Muscle of arm (tissue), 12 donors: ENCODE data around the gene KRTAP9-7. TPM values are rescaled to one million over a fixed set of nuclear protein-coding genes. Genes with fewer than 3 reads are reported as not detected.

Experiments
- DNase-seq: peaks from one replicate; pipeline ENCODE4 v3.0.0-alpha.2; 2013
- polyA plus RNA-seq, 12 donors: library from polyadenylated mRNA; unstranded; fragments of 120-200 nt; gene quantifications; one replicate each; pipeline ENCODE4 v1.2.1, GENCODE V29; 2013; ENCODE audit not compliant: insufficient read length in 12 of 12

Gene KRTAP9-7
- polyA plus RNA-seq, 12 donors = not detected

- DNase-seq = peak; percentile 28
Measured at GRCh38 chr17:41322094-41322902, 46.8 kb downstream of the KRTAP9-7 start.

- no peak for DNase-seq
Measured at GRCh38 chr17:41322903-41323895, 47.7 kb downstream of the KRTAP9-7 start.

- DNase-seq = no peak
Measured at GRCh38 chr17:41324180-41325075, 48.9 kb downstream of the KRTAP9-7 start.

GRCh38 chr17:41325126-41325525 lies 49.6 kb downstream of the KRTAP9-7 start:
- no peak for DNase-seq

GRCh38 chr17:41325611-41326010 lies 50.1 kb downstream of the KRTAP9-7 start:
- no peak for DNase-seq

Other genes starting within 250 kb of the KRTAP9-7 start
- not detected for gene KRTAP1-5, start 248.5 kb upstream of the KRTAP9-7 start, polyA plus RNA-seq
- gene KRTAP1-4, start 245.5 kb upstream of the KRTAP9-7 start, polyA plus RNA-seq = not detected
- not detected for gene KRTAP1-3, start 240.8 kb upstream of the KRTAP9-7 start, polyA plus RNA-seq
- not detected for gene KRTAP1-1, start 234.2 kb upstream of the KRTAP9-7 start, polyA plus RNA-seq
- gene KRTAP2-1, start 228.4 kb upstream of the KRTAP9-7 start, polyA plus RNA-seq = not detected
- gene KRTAP2-2, start 220.5 kb upstream of the KRTAP9-7 start, polyA plus RNA-seq = not detected
- under 1 TPM in 2 of 12 donors, not detected in 10; 0.49 to 0.57 TPM for gene KRTAP2-3, start 215.6 kb upstream of the KRTAP9-7 start, polyA plus RNA-seq
- gene KRTAP2-4, start 209.8 kb upstream of the KRTAP9-7 start, polyA plus RNA-seq = not detected
- not detected for gene KRTAP4-7, start 191.5 kb upstream of the KRTAP9-7 start, polyA plus RNA-seq
- not detected for gene KRTAP4-8, start 177.6 kb upstream of the KRTAP9-7 start, polyA plus RNA-seq
- gene KRTAP4-16, start 173.5 kb upstream of the KRTAP9-7 start, polyA plus RNA-seq = not detected
- not detected for gene KRTAP4-9, start 170.3 kb upstream of the KRTAP9-7 start, polyA plus RNA-seq
- gene KRTAP4-11, start 157.3 kb upstream of the KRTAP9-7 start, polyA plus RNA-seq = not detected
- not detected for gene KRTAP4-12, start 151.5 kb upstream of the KRTAP9-7 start, polyA plus RNA-seq
- not detected for gene KRTAP4-6, start 135.2 kb upstream of the KRTAP9-7 start, polyA plus RNA-seq
- gene KRTAP4-5, start 125.9 kb upstream of the KRTAP9-7 start, polyA plus RNA-seq = not detected
- gene KRTAP4-4, start 115.0 kb upstream of the KRTAP9-7 start, polyA plus RNA-seq = not detected
- not detected for gene KRTAP4-3, start 107.5 kb upstream of the KRTAP9-7 start, polyA plus RNA-seq
- gene KRTAP4-2, start 97.5 kb upstream of the KRTAP9-7 start, polyA plus RNA-seq = not detected
- not detected for gene KRTAP4-1, start 90.8 kb upstream of the KRTAP9-7 start, polyA plus RNA-seq
- gene KRTAP9-1, start 85.8 kb upstream of the KRTAP9-7 start, polyA plus RNA-seq = not detected
- not detected for gene KRTAP9-2, start 49.0 kb upstream of the KRTAP9-7 start, polyA plus RNA-seq
- not detected for gene KRTAP9-3, start 43.2 kb upstream of the KRTAP9-7 start, polyA plus RNA-seq
- not detected for gene KRTAP9-8, start 37.7 kb upstream of the KRTAP9-7 start, polyA plus RNA-seq
- gene KRTAP9-4, start 26.0 kb upstream of the KRTAP9-7 start, polyA plus RNA-seq = not detected
- not detected for gene KRTAP9-9, start 20.3 kb upstream of the KRTAP9-7 start, polyA plus RNA-seq
- gene KRTAP9-6, start 10.3 kb upstream of the KRTAP9-7 start, polyA plus RNA-seq = under 1 TPM in 7 of 12 donors, not detected in 5; 0.11 to 0.65 (median 0.24) TPM
- not detected for gene KRTAP29-1, start 27.2 kb downstream of the KRTAP9-7 start, polyA plus RNA-seq
- not detected for gene KRTAP16-1, start 33.6 kb downstream of the KRTAP9-7 start, polyA plus RNA-seq
- not detected for gene KRTAP17-1, start 40.0 kb downstream of the KRTAP9-7 start, polyA plus RNA-seq
- gene KRT33A, start 75.1 kb downstream of the KRTAP9-7 start, polyA plus RNA-seq = not detected
- under 1 TPM in 3 of 12 donors, not detected in 9; 0.13 to 0.15 (median 0.14) TPM for gene KRT33B, start 94.1 kb downstream of the KRTAP9-7 start, polyA plus RNA-seq
- gene KRT34, start 106.6 kb downstream of the KRTAP9-7 start, polyA plus RNA-seq = under 1 TPM in 1 of 12 donors, not detected in 11; 0.33 TPM
- 1 to 10 TPM in 10 of 12 donors, not detected in 2; 3.5 to 6.3 (median 4.4) TPM for gene KRT31, start 121.9 kb downstream of the KRTAP9-7 start, polyA plus RNA-seq
- gene KRT37, start 148.9 kb downstream of the KRTAP9-7 start, polyA plus RNA-seq = under 1 TPM in 1 of 12 donors, not detected in 11; 0.29 TPM
- gene KRT38, start 165.3 kb downstream of the KRTAP9-7 start, polyA plus RNA-seq = not detected
- under 1 TPM in 1 of 12 donors, not detected in 11; 0.55 TPM for gene KRT32, start 191.7 kb downstream of the KRTAP9-7 start, polyA plus RNA-seq
- gene KRT35, start 205.5 kb downstream of the KRTAP9-7 start, polyA plus RNA-seq = under 1 TPM in 1 of 12 donors, not detected in 11; 0.11 TPM
- gene KRT36, start 214.2 kb downstream of the KRTAP9-7 start, polyA plus RNA-seq = under 1 TPM in 1 of 12 donors, not detected in 11; 0.23 TPM
- 100 to 1,000 TPM in 3 of 12 donors, 1 to 10 TPM in 2, under 1 TPM in 1, not detected in 6; 0.63 to 746 (median 70.1) TPM for gene KRT13, start 229.9 kb downstream of the KRTAP9-7 start, polyA plus RNA-seq
- 100 to 1,000 TPM in 1 of 12 donors, 10 to 100 TPM in 2, 1 to 10 TPM in 2, under 1 TPM in 2, not detected in 5; 0.13 to 365 (median 3.4) TPM for gene KRT15, start 243.2 kb downstream of the KRTAP9-7 start, polyA plus RNA-seq